Natural killer cell (primary cell): ENCODE data around the gene SEL1L. TPM values are rescaled to one million over a fixed set of nuclear protein-coding genes. Genes with fewer than 3 reads are reported as not detected.

Experiments used
- ATAC-seq, 3 donors: fragments of 150-1000 bp in 2 of 3; fragments of 200-7000 bp in 1 of 3; cut with Tn5 transposase; 1 replicate in 1 of 3; 2 replicates in 2 of 3; pipeline ENCODE4 v1.10.0; 2021; ENCODE audit warnings: mild to moderate bottlenecking in 2 of 3, moderate library complexity in 2 of 3
- DNase-seq, 2 donors: peaks; one replicate each; pipeline versions ENCODE4 v3.0.0 to v3.0.0-alpha.2; 2013 to 2021; ENCODE audit warnings: mixed read lengths in 1 of 2
- H3K27ac ChIP-seq: one replicate; pipeline ENCODE4 v1.5.1; 2013; ENCODE audit warnings: mild to moderate bottlenecking, low read length
- H3K27me3 ChIP-seq: one replicate; pipeline ENCODE4 v1.6.1; 2013; ENCODE audit warnings: low read length; ENCODE audit not compliant: control insufficient read depth, insufficient read depth
- H3K36me3 ChIP-seq: one replicate; pipeline ENCODE4 v1.6.1; 2013; ENCODE audit warnings: low read length; ENCODE audit not compliant: control insufficient read depth, insufficient read depth
- H3K4me1 ChIP-seq: one replicate; pipeline ENCODE4 v1.6.1; 2013; ENCODE audit warnings: low read length; ENCODE audit not compliant: control insufficient read depth, insufficient read depth
- H3K4me3 ChIP-seq: one replicate; pipeline ENCODE4 v1.5.1; 2013; ENCODE audit warnings: low read length
- H3K9me3 ChIP-seq: one replicate; pipeline ENCODE4 v1.6.1; 2013; ENCODE audit warnings: low read length; ENCODE audit not compliant: control insufficient read depth, insufficient read depth
- H3K27ac Mint-ChIP-seq, 2 donors: one replicate each; pipeline ENCODE4 v1.8.0; 2022; ENCODE audit warnings: mild to moderate bottlenecking in 2 of 2, mixed read lengths in 2 of 2, moderate library complexity in 1 of 2
- H3K27me3 Mint-ChIP-seq, 2 donors: one replicate each; pipeline ENCODE4 v1.8.0; 2022; ENCODE audit warnings: low read depth in 2 of 2, mixed read lengths in 2 of 2
- H3K36me3 Mint-ChIP-seq: one replicate; pipeline ENCODE4 v1.8.0; 2022; ENCODE audit warnings: mixed read lengths
- H3K4me1 Mint-ChIP-seq, 2 donors: one replicate each; pipeline ENCODE4 v1.8.0; 2022; ENCODE audit warnings: mixed read lengths in 2 of 2
- H3K4me3 Mint-ChIP-seq: one replicate; pipeline ENCODE4 v1.8.0; 2022; ENCODE audit warnings: mild to moderate bottlenecking, moderate library complexity, mixed read lengths
- H3K9me3 Mint-ChIP-seq, 2 donors: one replicate each; pipeline ENCODE4 v1.8.0; 2022; ENCODE audit warnings: mixed read lengths in 2 of 2
- WGBS: methylation state at CpG from one replicate; pipeline ENCODE4 v1.1.7; 2013; ENCODE audit warnings: missing lambda C conversion rate; ENCODE audit not compliant: insufficient coverage; 5-methylcytosine and 5-hydroxymethylcytosine counted together
- intact Hi-C: fragments of 100-400 bp; cut with micrococcal nuclease; formaldehyde crosslinking; loops from one replicate; pipeline ENCODE4 v1.14.2; 2022
- total RNA-seq, 4 donors: library from RNA; stranded (reverse); fragments of 120-200 nt in 1 of 4; gene quantifications; one replicate each; pipeline versions ENCODE4 v1.2.3 to v1.2.4, GENCODE V29; 2013 to 2022
- TF ChIP-seq, protein P1 (sequence below): fragments of 200-600 bp; IDR thresholded peaks from one replicate; pipeline ENCODE4 v1.8.0; 2022; ENCODE audit warnings: antibody characterized with exemption

SEL1L gene
- total RNA-seq, 3 donors from 2014 or later (not counting 1 experiment from before 2014, with no cell fraction given) = 55.0 to 93.0 (median 77.0) TPM

DNA sequence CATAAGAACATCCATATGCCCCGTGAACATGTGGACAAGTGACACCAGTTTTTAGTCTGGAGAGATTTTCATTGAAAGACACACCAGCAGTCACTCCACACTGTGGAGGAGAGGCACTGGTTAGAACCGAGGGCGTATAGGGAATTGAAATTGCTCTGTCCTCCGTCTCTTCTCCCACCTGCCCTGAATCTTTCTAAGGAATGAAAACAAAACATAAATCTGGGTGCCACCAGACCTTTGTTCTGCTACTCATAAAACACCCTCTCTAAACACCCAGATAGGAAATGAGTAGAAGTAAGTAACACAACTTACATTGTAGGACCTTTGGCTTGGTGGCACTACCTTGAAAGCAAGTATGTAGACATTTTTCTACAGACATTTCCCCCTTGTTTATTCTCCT, 96.4 kb downstream of the SEL1L start:
- Histone ChIP-seq H3K27me3 (peaks cover 32% of the 10 kb centered on the region), H3K4me1 (peaks cover 15% of the 10 kb centered on the region), H3K9me3 (no peaks in the 10 kb centered on the region), H3K27ac (no peak overlapping the region), H3K36me3 (no peaks in the 10 kb centered on the region), H3K4me3 (no peak overlapping the region)
- H3K36me3 Mint-ChIP-seq = no peaks in the 10 kb centered on the region
- peaks cover 11 to 17% of the 10 kb centered on the region in 2 donors for H3K4me1 Mint-ChIP-seq
- TF ChIP-seq, protein P1, sequence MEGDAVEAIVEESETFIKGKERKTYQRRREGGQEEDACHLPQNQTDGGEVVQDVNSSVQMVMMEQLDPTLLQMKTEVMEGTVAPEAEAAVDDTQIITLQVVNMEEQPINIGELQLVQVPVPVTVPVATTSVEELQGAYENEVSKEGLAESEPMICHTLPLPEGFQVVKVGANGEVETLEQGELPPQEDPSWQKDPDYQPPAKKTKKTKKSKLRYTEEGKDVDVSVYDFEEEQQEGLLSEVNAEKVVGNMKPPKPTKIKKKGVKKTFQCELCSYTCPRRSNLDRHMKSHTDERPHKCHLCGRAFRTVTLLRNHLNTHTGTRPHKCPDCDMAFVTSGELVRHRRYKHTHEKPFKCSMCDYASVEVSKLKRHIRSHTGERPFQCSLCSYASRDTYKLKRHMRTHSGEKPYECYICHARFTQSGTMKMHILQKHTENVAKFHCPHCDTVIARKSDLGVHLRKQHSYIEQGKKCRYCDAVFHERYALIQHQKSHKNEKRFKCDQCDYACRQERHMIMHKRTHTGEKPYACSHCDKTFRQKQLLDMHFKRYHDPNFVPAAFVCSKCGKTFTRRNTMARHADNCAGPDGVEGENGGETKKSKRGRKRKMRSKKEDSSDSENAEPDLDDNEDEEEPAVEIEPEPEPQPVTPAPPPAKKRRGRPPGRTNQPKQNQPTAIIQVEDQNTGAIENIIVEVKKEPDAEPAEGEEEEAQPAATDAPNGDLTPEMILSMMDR = no peak
- H3K9me3 Mint-ChIP-seq = no peaks in the 10 kb centered on the region
- intact Hi-C loops = no loop called here
- no peak for DNase-seq
- no peak overlapping the region for H3K27ac Mint-ChIP-seq
- peak overlapping the region; percentile 75 for H3K4me3 Mint-ChIP-seq
- H3K27me3 Mint-ChIP-seq = peaks cover 54 to 70% of the 10 kb centered on the region in 2 donors
- ATAC-seq = no peak
- 40% methylated on average over 4 of the region's 4 CpGs for WGBS

DNA sequence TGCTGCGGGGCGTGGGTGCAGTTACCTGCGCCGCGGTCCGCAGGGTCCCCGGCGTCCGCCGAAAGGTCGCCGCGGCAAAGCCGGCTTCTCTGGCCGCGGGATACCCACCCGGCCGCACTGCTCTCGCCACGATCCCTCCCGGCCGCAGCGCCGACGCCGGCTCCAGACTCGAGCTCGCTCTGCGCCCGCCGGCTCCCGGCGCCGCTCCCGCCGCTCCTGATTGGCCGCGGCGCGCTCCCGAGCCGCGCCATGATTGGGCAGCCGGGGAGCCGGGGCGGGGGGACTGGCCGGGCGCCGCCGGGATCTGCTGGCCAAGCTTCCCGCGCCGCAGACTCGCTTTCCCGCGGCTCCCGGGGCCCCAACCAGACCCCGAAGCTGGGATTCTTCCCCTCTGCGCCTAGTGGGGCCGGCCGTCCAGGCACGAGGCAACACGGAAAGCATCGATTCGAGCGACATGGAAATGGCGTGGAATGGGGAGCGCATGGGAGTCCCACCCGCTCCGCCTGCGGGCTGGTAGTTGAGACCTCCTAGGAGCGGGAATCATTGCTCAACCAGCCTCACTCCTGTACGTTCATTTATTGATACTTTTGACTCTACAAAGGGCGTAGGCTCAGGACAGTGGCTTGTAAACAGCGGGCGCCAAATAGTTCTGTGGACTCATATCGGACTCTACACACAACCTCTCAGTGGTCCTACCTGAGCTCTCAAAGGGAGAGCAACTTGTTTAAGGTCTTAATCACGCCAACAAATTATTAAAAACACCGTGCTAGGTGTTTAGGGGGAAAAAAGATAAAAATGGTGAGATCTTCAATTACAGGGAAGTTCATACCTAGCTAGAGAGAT, 97.1 kb downstream of the SEL1L start:
- Histone ChIP-seq H3K27ac (no peak overlapping the region), H3K9me3 (no peaks in the 10 kb centered on the region), H3K27me3 (peaks cover 32% of the 10 kb centered on the region), H3K36me3 (no peaks in the 10 kb centered on the region), H3K4me1 (peaks cover 15% of the 10 kb centered on the region), H3K4me3 (peak overlapping the region; percentile 26)
- peak; percentile 51 to 81 (median 62) for ATAC-seq
- TF ChIP-seq, protein P1 = no peak
- DNase-seq = peak; percentile 18 to 48
- no peaks in the 10 kb centered on the region for H3K9me3 Mint-ChIP-seq
- H3K27me3 Mint-ChIP-seq = peaks cover 54 to 63% of the 10 kb centered on the region in 2 donors
- peaks cover 11 to 17% of the 10 kb centered on the region in 2 donors for H3K4me1 Mint-ChIP-seq
- H3K36me3 Mint-ChIP-seq = no peaks in the 10 kb centered on the region
- intact Hi-C loops = no loop called here
- peak overlapping the region; percentile 75 for H3K4me3 Mint-ChIP-seq
- WGBS = 2% methylated on average over 78 of the region's 79 CpGs
- H3K27ac Mint-ChIP-seq = no peak overlapping the region

DNA sequence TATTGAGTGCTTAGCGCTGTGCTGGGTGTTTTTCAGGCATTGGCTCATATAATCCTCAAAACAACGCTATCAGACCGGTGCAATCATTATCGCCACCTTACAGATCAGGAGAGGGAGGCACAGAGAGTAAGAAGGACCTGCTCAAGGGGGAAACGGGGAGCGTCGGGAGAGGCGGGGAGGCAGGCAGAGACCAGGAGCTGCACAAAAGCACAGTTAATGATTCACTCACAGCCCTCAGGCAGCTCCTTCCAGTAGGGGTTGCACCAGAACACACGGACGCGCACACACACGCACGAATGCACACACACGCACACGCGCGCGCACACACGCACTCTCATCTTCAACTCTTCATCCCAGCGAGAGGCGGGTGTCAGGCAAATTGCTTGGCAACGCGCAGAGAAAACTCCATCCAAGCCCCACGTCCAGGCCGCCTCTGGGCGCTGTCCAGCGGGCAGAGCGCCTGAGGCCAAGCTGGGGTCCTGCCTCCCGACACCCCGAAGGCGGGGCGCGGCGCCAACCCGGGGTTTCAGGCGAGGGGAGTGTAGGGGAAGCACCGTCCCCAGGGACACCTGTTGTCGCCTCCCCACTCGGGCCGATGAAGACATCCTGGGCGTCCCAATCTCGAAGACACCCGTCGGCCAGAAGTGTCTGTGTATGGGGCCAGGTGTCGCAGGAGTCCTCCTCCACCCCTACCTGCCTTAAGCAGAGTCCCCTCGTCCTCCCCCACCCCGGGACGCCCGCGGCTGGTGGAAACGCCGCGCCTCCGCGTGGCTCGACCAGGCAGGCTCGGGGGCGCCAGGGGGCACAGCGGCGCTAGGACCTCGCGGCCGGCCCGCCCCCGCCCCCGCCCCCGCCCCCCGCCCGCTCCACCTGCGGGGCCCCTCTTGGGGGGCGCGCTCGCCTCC, 98.0 kb downstream of the SEL1L start:
- intact Hi-C loops = no loop called here
- H3K27me3 ChIP-seq = peaks cover 29% of the 10 kb centered on the region
- under 1% methylated on average over 73 of the region's 73 CpGs for WGBS

More for the DNA sequence above, 98.0 kb downstream of the SEL1L start:
- TF ChIP-seq, protein P1 = no peak
- Mint-ChIP-seq H3K4me1 (peaks cover 11 to 17% of the 10 kb centered on the region in 2 donors), H3K27me3 (peaks cover 51 to 57% of the 10 kb centered on the region in 2 donors), H3K4me3 (peak overlapping the region; percentile 84), H3K27ac (no peak overlapping the region), H3K9me3 (no peaks in the 10 kb centered on the region), H3K36me3 (no peaks in the 10 kb centered on the region)
- Histone ChIP-seq H3K4me1 (peaks cover 15% of the 10 kb centered on the region), H3K27ac (no peak overlapping the region), H3K9me3 (no peaks in the 10 kb centered on the region), H3K4me3 (peak overlapping the region; percentile 19), H3K36me3 (no peaks in the 10 kb centered on the region)
- DNase-seq = peak in 1 of 2 donors; percentile 42
- ATAC-seq = peak; percentile 31 to 45 (median 40)
